ENCODE data around the gene ATP5PB.

DNA sequence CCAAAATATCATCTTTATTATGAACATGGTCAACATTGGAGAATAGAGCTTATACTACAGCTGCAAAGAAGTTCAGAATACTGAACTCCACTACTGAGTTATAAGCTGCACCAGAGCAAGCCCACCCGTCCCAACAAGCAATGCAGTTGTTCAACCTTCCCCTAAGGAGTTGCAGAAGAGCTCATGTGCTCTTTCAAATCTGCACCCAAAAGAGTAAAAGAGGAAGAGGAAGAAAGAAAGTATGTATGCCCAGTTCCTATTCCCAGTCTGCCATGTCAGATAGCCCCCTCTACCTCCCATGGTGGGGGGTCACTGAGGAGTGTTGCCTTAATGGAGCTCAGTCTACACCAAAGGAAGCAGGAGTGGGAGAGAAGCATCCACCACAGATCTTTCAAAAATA is 31.4 kb downstream of the ATP5PB start:
- TF ChIP-seq POLR2A (IDR thresholded peaks at IDR 0.05) (no peak), POLR2AphosphoS5 (IDR thresholded peaks at IDR 0.05) (no peak)
- TF ChIP-seq, protein P1, sequence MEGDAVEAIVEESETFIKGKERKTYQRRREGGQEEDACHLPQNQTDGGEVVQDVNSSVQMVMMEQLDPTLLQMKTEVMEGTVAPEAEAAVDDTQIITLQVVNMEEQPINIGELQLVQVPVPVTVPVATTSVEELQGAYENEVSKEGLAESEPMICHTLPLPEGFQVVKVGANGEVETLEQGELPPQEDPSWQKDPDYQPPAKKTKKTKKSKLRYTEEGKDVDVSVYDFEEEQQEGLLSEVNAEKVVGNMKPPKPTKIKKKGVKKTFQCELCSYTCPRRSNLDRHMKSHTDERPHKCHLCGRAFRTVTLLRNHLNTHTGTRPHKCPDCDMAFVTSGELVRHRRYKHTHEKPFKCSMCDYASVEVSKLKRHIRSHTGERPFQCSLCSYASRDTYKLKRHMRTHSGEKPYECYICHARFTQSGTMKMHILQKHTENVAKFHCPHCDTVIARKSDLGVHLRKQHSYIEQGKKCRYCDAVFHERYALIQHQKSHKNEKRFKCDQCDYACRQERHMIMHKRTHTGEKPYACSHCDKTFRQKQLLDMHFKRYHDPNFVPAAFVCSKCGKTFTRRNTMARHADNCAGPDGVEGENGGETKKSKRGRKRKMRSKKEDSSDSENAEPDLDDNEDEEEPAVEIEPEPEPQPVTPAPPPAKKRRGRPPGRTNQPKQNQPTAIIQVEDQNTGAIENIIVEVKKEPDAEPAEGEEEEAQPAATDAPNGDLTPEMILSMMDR (IDR thresholded peaks at IDR 0.05) = no peak

Data from transverse colon (tissue), 4 donors.